ENCODE measurements around the gene CXCL12. TPM values are rescaled to one million over a fixed set of nuclear protein-coding genes. Genes with fewer than 3 reads are reported as not detected.

The CXCL12 gene
- polyA plus RNA-seq, 1 donor from 2014 or later, result 0.14 TPM

- Histone ChIP-seq H3K79me2 (replicated peaks; ENCODE audit: insufficient read depth, low read length) (no peaks in the 10 kb centered on the region), H4K20me1 (ENCODE audit: insufficient read depth) (no peaks in the 10 kb centered on the region), H3F3A (ENCODE audit: insufficient read depth, low read length, poor library complexity, severe bottlenecking) (no peaks in the 10 kb centered on the region), H3K9me2 (ENCODE audit: insufficient read depth, low read length) (no peaks in the 10 kb centered on the region), H3K9ac (ENCODE audit: low read length) (no peak overlapping the region), H3K4me3 (ENCODE audit: low read length) (no peak overlapping the region), H3K27me3 (ENCODE audit: insufficient read depth, low read depth, low read length) (no peaks in the 10 kb centered on the region), H3K36me3 (ENCODE audit: insufficient read depth, low read length) (no peaks in the 10 kb centered on the region), H3K9me3 (ENCODE audit: low read length) (no peaks in the 10 kb centered on the region), H3K27ac (ENCODE audit: low read length) (no peak overlapping the region), H2AFZ (ENCODE audit: low read depth, low read length) (no peak overlapping the region), H3K4me2 (ENCODE audit: low read length) (no peak overlapping the region)
- TF ChIP-seq EZH2 (IDR thresholded peaks at IDR 0.05; ENCODE audit: borderline replicate concordance, insufficient read depth, low read length, poor library complexity, severe bottlenecking), result no peak
- TF ChIP-seq, protein P1, sequence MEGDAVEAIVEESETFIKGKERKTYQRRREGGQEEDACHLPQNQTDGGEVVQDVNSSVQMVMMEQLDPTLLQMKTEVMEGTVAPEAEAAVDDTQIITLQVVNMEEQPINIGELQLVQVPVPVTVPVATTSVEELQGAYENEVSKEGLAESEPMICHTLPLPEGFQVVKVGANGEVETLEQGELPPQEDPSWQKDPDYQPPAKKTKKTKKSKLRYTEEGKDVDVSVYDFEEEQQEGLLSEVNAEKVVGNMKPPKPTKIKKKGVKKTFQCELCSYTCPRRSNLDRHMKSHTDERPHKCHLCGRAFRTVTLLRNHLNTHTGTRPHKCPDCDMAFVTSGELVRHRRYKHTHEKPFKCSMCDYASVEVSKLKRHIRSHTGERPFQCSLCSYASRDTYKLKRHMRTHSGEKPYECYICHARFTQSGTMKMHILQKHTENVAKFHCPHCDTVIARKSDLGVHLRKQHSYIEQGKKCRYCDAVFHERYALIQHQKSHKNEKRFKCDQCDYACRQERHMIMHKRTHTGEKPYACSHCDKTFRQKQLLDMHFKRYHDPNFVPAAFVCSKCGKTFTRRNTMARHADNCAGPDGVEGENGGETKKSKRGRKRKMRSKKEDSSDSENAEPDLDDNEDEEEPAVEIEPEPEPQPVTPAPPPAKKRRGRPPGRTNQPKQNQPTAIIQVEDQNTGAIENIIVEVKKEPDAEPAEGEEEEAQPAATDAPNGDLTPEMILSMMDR (IDR thresholded peaks at IDR 0.05; ENCODE audit: poor library complexity, severe bottlenecking), result no peak
- TF ChIP-seq, protein P2, sequence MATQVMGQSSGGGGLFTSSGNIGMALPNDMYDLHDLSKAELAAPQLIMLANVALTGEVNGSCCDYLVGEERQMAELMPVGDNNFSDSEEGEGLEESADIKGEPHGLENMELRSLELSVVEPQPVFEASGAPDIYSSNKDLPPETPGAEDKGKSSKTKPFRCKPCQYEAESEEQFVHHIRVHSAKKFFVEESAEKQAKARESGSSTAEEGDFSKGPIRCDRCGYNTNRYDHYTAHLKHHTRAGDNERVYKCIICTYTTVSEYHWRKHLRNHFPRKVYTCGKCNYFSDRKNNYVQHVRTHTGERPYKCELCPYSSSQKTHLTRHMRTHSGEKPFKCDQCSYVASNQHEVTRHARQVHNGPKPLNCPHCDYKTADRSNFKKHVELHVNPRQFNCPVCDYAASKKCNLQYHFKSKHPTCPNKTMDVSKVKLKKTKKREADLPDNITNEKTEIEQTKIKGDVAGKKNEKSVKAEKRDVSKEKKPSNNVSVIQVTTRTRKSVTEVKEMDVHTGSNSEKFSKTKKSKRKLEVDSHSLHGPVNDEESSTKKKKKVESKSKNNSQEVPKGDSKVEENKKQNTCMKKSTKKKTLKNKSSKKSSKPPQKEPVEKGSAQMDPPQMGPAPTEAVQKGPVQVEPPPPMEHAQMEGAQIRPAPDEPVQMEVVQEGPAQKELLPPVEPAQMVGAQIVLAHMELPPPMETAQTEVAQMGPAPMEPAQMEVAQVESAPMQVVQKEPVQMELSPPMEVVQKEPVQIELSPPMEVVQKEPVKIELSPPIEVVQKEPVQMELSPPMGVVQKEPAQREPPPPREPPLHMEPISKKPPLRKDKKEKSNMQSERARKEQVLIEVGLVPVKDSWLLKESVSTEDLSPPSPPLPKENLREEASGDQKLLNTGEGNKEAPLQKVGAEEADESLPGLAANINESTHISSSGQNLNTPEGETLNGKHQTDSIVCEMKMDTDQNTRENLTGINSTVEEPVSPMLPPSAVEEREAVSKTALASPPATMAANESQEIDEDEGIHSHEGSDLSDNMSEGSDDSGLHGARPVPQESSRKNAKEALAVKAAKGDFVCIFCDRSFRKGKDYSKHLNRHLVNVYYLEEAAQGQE (IDR thresholded peaks at IDR 0.05; ENCODE audit: borderline replicate concordance), result no peak
- no peak for TF ChIP-seq RAD21 (conservative IDR thresholded peaks at IDR 0.05)
- TF ChIP-seq TAF1 (IDR thresholded peaks at IDR 0.05; ENCODE audit: low read depth), result no peak
- no peak for TF ChIP-seq POLR2AphosphoS5 (IDR thresholded peaks at IDR 0.05)
- TF ChIP-seq EP300 (conservative IDR thresholded peaks at IDR 0.05; ENCODE audit: poor library complexity, severe bottlenecking), result no peak
- TF ChIP-seq MXI1 (conservative IDR thresholded peaks at IDR 0.05; ENCODE audit: poor library complexity, severe bottlenecking), result no peak
- TF ChIP-seq SMC3 (conservative IDR thresholded peaks at IDR 0.05; ENCODE audit: poor library complexity), result no peak
Observed at GRCh38 chr10:44417761-44418160, 32.9 kb upstream of the CXCL12 start.

- H3F3A ChIP-seq (ENCODE audit: insufficient read depth, low read length, poor library complexity, severe bottlenecking), result no peaks in the 10 kb centered on the region
- no peak overlapping the region for H3K27ac ChIP-seq (ENCODE audit: low read length)
- H3K9me2 ChIP-seq (ENCODE audit: insufficient read depth, low read length), result no peaks in the 10 kb centered on the region
- no peaks in the 10 kb centered on the region for H3K36me3 ChIP-seq (ENCODE audit: insufficient read depth, low read length)
- TF ChIP-seq MXI1 (conservative IDR thresholded peaks at IDR 0.05; ENCODE audit: poor library complexity, severe bottlenecking) (no peak), POLR2AphosphoS5 (IDR thresholded peaks at IDR 0.05) (no peak), SMC3 (conservative IDR thresholded peaks at IDR 0.05; ENCODE audit: poor library complexity) (no peak), EZH2 (IDR thresholded peaks at IDR 0.05; ENCODE audit: borderline replicate concordance, insufficient read depth, low read length, poor library complexity, severe bottlenecking) (no peak)
- TF ChIP-seq, protein P2 (IDR thresholded peaks at IDR 0.05; ENCODE audit: borderline replicate concordance), result no peak
- H4K20me1 ChIP-seq (ENCODE audit: insufficient read depth), result no peaks in the 10 kb centered on the region
- no peaks in the 10 kb centered on the region for H3K79me2 ChIP-seq (replicated peaks; ENCODE audit: insufficient read depth, low read length)
- no peak overlapping the region for H2AFZ ChIP-seq (ENCODE audit: low read depth, low read length)
- no peaks in the 10 kb centered on the region for H3K9me3 ChIP-seq (ENCODE audit: low read length)
- no peaks in the 10 kb centered on the region for H3K27me3 ChIP-seq (ENCODE audit: insufficient read depth, low read depth, low read length)
- H3K9ac ChIP-seq (ENCODE audit: low read length), result no peak overlapping the region
- no peak overlapping the region for H3K4me2 ChIP-seq (ENCODE audit: low read length)
- H3K4me3 ChIP-seq (ENCODE audit: low read length), result no peak overlapping the region
Observed at GRCh38 chr10:44416936-44417335, 32.0 kb upstream of the CXCL12 start.
